Fibroblast of lung (primary cell): ENCODE results near the gene NATD1. TPM values are rescaled to one million over a fixed set of nuclear protein-coding genes. Genes with fewer than 3 reads are reported as not detected.
A peak's percentile ranks its signal among the peaks of the same experiment; 100 is the strongest.

Experiments
- DNase-seq, 2 donors: peaks; one replicate each; pipeline versions ENCODE4 v3.0.0 to v3.0.0-alpha.2; 2010; ENCODE audit warnings: low read depth in 2 of 2
- H2AFZ ChIP-seq: 2 replicates; pipeline ENCODE4 v1.5.1; 2012; ENCODE audit warnings: low read length, control low read depth, inconsistent platforms
- H3K27ac ChIP-seq: 2 replicates; pipeline ENCODE4 v1.5.1; 2011; ENCODE audit warnings: low read length, control low read depth; ENCODE audit not compliant: insufficient read depth
- H3K27me3 ChIP-seq: 2 replicates; pipeline ENCODE4 v1.5.1; 2011; ENCODE audit warnings: mild to moderate bottlenecking, low read length; ENCODE audit not compliant: control insufficient read depth, insufficient read depth
- H3K36me3 ChIP-seq: 2 replicates; pipeline ENCODE4 v1.5.1; 2011; ENCODE audit warnings: low read length; ENCODE audit not compliant: control insufficient read depth, insufficient read depth
- H3K4me1 ChIP-seq: 2 replicates; pipeline ENCODE4 v1.5.1; 2011; ENCODE audit warnings: low read length; ENCODE audit not compliant: control insufficient read depth, insufficient read depth; ENCODE audit errors: extremely low read depth
- H3K4me2 ChIP-seq: 2 replicates; pipeline ENCODE4 v1.5.1; 2011; ENCODE audit warnings: low read length, control low read depth; ENCODE audit not compliant: insufficient read depth; ENCODE audit errors: extremely low read depth
- H3K4me3 ChIP-seq, 4 experiments: fragments of 200-600 bp in 1 of 4; sonication (generic) in 1 of 4; replicated peaks in 1 of 4; 2 replicates each; pipeline ENCODE4 v1.5.1; 2011 to 2016; ENCODE audit warnings: low read length in 4 of 4, low read depth in 3 of 4, mild to moderate bottlenecking in 3 of 4, control low read depth in 2 of 4, inconsistent platforms in 1 of 4, mixed read lengths in 1 of 4; ENCODE audit not compliant: insufficient read depth in 1 of 4; ENCODE audit errors: control extremely low read depth in 1 of 4
- H3K79me2 ChIP-seq: 2 replicates; pipeline ENCODE4 v1.5.1; 2012; ENCODE audit warnings: mild to moderate bottlenecking, low read length, inconsistent platforms; ENCODE audit not compliant: control insufficient read depth, insufficient read depth
- H3K9ac ChIP-seq: 2 replicates; pipeline ENCODE4 v1.5.1; 2011; ENCODE audit warnings: mild to moderate bottlenecking, low read length, control low read depth; ENCODE audit not compliant: insufficient read depth
- H3K9me3 ChIP-seq: 2 replicates; pipeline ENCODE4 v1.5.1; 2012; ENCODE audit warnings: low read depth, low read length; ENCODE audit not compliant: control insufficient read depth, insufficient read depth
- H4K20me1 ChIP-seq: 2 replicates; pipeline ENCODE4 v1.5.1; 2011; ENCODE audit warnings: low read length; ENCODE audit not compliant: control insufficient read depth, insufficient read depth; ENCODE audit errors: extremely low read depth
- CTCF ChIP-seq, 2 donors: IDR thresholded peaks in 1 of 2; conservative IDR thresholded peaks in 1 of 2; 1 replicate in 1 of 2; 2 replicates in 1 of 2; pipeline ENCODE4 v1.5.1; 2011 to 2012; ENCODE audit warnings: low read length in 2 of 2, control low read depth in 1 of 2, inconsistent platforms in 1 of 2, low read depth in 1 of 2, mild to moderate bottlenecking in 1 of 2
- EZH2 ChIP-seq: IDR thresholded peaks from 2 replicates; pipeline ENCODE4 v1.5.1; 2012; ENCODE audit warnings: low read length, control low read depth, mild to moderate bottlenecking; ENCODE audit errors: missing control alignments
- polyA plus RNA-seq, 2 donors: library from polyadenylated mRNA; depleted of rRNA in 1 of 2; stranded (reverse) in 1 of 2; unstranded in 1 of 2; fragments of >200 nt; gene quantifications; 2 replicates each; pipeline ENCODE4 v1.2.1, GENCODE V29; 2011 to 2012; ENCODE audit warnings: missing spikeins in 1 of 2
- total RNA-seq: library from RNA; depleted of rRNA; stranded (reverse); fragments of >200 nt; gene quantifications from 2 replicates; pipeline ENCODE4 v1.2.1, GENCODE V29; 2014

NATD1 gene
- total and polyA plus RNA-seq, 2 donors (not counting 1 experiment from before 2014, with no cell fraction given), result 5.6 to 9.2 TPM

GRCh38 chr17:21289175-21289901, 36.1 kb upstream of the NATD1 start:
- no peak overlapping the region for H3K9ac ChIP-seq
- peak overlapping the region; percentile 96 for H3K27ac ChIP-seq
- H3K9me3 ChIP-seq, result no peaks in the 10 kb centered on the region
- H3K36me3 ChIP-seq, result peaks cover 17% of the 10 kb centered on the region
- no peaks in the 10 kb centered on the region for H3K27me3 ChIP-seq
- TF ChIP-seq EZH2, result no peak
- TF ChIP-seq CTCF (conservative IDR thresholded peaks at IDR 0.05 in 1 of 2, IDR thresholded peaks at IDR 0.05 in 1 of 2; ENCODE audit: low read depth in 1 of 2, low read length in 2 of 2), result no peak
- peak overlapping the region; percentile 10 for H3K4me2 ChIP-seq
- peaks cover 27% of the 10 kb centered on the region for H3K4me1 ChIP-seq
- no peak overlapping the region for H2AFZ ChIP-seq
- peaks cover 3% of the 10 kb centered on the region for H4K20me1 ChIP-seq
- peaks cover 95% of the 10 kb centered on the region for H3K79me2 ChIP-seq
- no peak for DNase-seq
- no peak overlapping the region for H3K4me3 ChIP-seq

GRCh38 chr17:21288571-21289017, 35.4 kb upstream of the NATD1 start:
- peaks cover 14% of the 10 kb centered on the region for H3K36me3 ChIP-seq
- no peak for DNase-seq
- H3K9me3 ChIP-seq, result no peaks in the 10 kb centered on the region
- TF ChIP-seq CTCF (conservative IDR thresholded peaks at IDR 0.05 in 1 of 2, IDR thresholded peaks at IDR 0.05 in 1 of 2; ENCODE audit: low read depth in 1 of 2, low read length in 2 of 2), result no peak
- no peak for TF ChIP-seq EZH2
- peak overlapping the region in 3 of 4 experiments; percentile 26 to 99 (median 33) for H3K4me3 ChIP-seq
- no peak overlapping the region for H2AFZ ChIP-seq
- H3K4me1 ChIP-seq, result peaks cover 31% of the 10 kb centered on the region
- H3K27ac ChIP-seq, result peak overlapping the region; percentile 96
- H4K20me1 ChIP-seq, result peaks cover 3% of the 10 kb centered on the region
- H3K9ac ChIP-seq, result peak overlapping the region; percentile 6
- H3K27me3 ChIP-seq, result no peaks in the 10 kb centered on the region
- H3K4me2 ChIP-seq, result peak overlapping the region; percentile 49
- H3K79me2 ChIP-seq, result peaks cover 87% of the 10 kb centered on the region

GRCh38 chr17:21287703-21288449, 34.7 kb upstream of the NATD1 start:
- Histone ChIP-seq H2AFZ (no peak overlapping the region), H3K4me1 (peaks cover 38% of the 10 kb centered on the region), H3K4me3 (peak overlapping the region in 3 of 4 experiments; percentile 35 to 99 (median 96)), H3K9ac (peak overlapping the region; percentile 73), H3K79me2 (peaks cover 80% of the 10 kb centered on the region), H3K27ac (peak overlapping the region; percentile 96), H3K27me3 (no peaks in the 10 kb centered on the region), H3K4me2 (peak overlapping the region; percentile 97), H4K20me1 (peaks cover 3% of the 10 kb centered on the region), H3K9me3 (no peaks in the 10 kb centered on the region), H3K36me3 (peaks cover 10% of the 10 kb centered on the region)
- no peak for TF ChIP-seq CTCF (conservative IDR thresholded peaks at IDR 0.05 in 1 of 2, IDR thresholded peaks at IDR 0.05 in 1 of 2; ENCODE audit: low read depth in 1 of 2, low read length in 2 of 2)
- TF ChIP-seq EZH2, result no peak
- peak; percentile 93 to 96 for DNase-seq
